Inflammatory macrophage (primary cell): Measurements from ENCODE around the gene RNASE8.
"Not testable (repeated sequence)": the region's sequence is repeated elsewhere in the genome, so short reads cannot be mapped to it uniquely, and the experiment has no call there.

Source experiments
- DNase-seq, 2 donors: peaks; one replicate each; pipeline ENCODE4 v3.0.0-alpha.2; 2020 to 2022
- total RNA-seq, 18 experiments: gene quantifications; one replicate each; lab custom pipeline; 2026; ENCODE audit warnings: mixed read lengths in 6 of 18, inconsistent platforms in 2 of 18; lab: John Stamatoyannopoulos, UW

RNASE8 gene
- total RNA-seq: 0 reads per million in 18 experiments

GRCh38 chr14:21057803-21058675 is at the start of gene RNASE8:
TSS of gene RNASE8 (plus strand) at chr14:21057822. CDS start at chr14:21057893, 71 bp downstream.
- peak in 1 of 2 donors; percentile 69 for DNase-seq

- DNase-seq: not testable (repeated sequence)
Measured at GRCh38 chr14:21009721-21010120, 47.9 kb upstream of the RNASE8 start.

GRCh38 chr14:21011136-21011535 is 46.5 kb upstream of the RNASE8 start:
- no peak for DNase-seq

GRCh38 chr14:21014761-21015190 is 42.8 kb upstream of the RNASE8 start:
- DNase-seq: peak; percentile 91

GRCh38 chr14:21015312-21015711 is 42.3 kb upstream of the RNASE8 start:
- peak; percentile 76 to 80 for DNase-seq

- no peak for DNase-seq
Measured at GRCh38 chr14:21016413-21017190, 41.0 kb upstream of the RNASE8 start.

GRCh38 chr14:21017528-21018245 is 39.9 kb upstream of the RNASE8 start:
- peak; percentile 44 to 66 for DNase-seq

GRCh38 chr14:21018286-21018685 is 39.3 kb upstream of the RNASE8 start:
- DNase-seq: no peak

GRCh38 chr14:21018781-21019180 is 38.8 kb upstream of the RNASE8 start:
- peak; percentile 28 to 42 for DNase-seq

- DNase-seq: peak; percentile 66 to 84
Measured at GRCh38 chr14:21019366-21019765, 38.3 kb upstream of the RNASE8 start.

GRCh38 chr14:21020977-21021545 is 36.6 kb upstream of the RNASE8 start:
- DNase-seq: peak in 1 of 2 donors; percentile 6

GRCh38 chr14:21022686-21023085 is 34.9 kb upstream of the RNASE8 start:
- no peak for DNase-seq

- DNase-seq: peak; percentile 42 to 63
Measured at GRCh38 chr14:21023174-21023573, 34.4 kb upstream of the RNASE8 start.

GRCh38 chr14:21023817-21024584 is 33.6 kb upstream of the RNASE8 start:
- DNase-seq: no peak

- DNase-seq: peak in 1 of 2 donors; percentile 32
Measured at GRCh38 chr14:21024585-21025370, 32.8 kb upstream of the RNASE8 start, which contains the start of gene NDRG2. TSS of gene NDRG2 (minus strand) at chr14:21025061. CDS start at chr14:21023315, 1,746 bp downstream.

GRCh38 chr14:21025371-21026273 is 32.0 kb upstream of the RNASE8 start:
- no peak for DNase-seq

- DNase-seq: no peak
Measured at GRCh38 chr14:21026274-21026987, 31.2 kb upstream of the RNASE8 start.

- DNase-seq: no peak
Measured at GRCh38 chr14:21026988-21027315, 30.7 kb upstream of the RNASE8 start.

- DNase-seq: no peak
Measured at GRCh38 chr14:21029917-21030316, 27.7 kb upstream of the RNASE8 start, which contains the start of gene TPPP2. TSS of gene TPPP2 (plus strand) at chr14:21030217. CDS start at chr14:21030582, 365 bp downstream.
